Glutamatergic neuron (in vitro differentiated cells): ENCODE data around the gene DHX40. TPM values are rescaled to one million over a fixed set of nuclear protein-coding genes. Genes with fewer than 3 reads are reported as not detected.

ENCODE experiments used
- DNase-seq: peaks from one replicate; pipeline ENCODE4 v3.0.0; 2022
- H3K27ac Mint-ChIP-seq: one replicate; pipeline ENCODE4 v1.8.0; 2020; ENCODE audit warnings: mild to moderate bottlenecking, mixed read lengths, inconsistent platforms; ENCODE audit not compliant: unreplicated experiment
- H3K27me3 Mint-ChIP-seq: one replicate; pipeline ENCODE4 v1.8.0; 2020; ENCODE audit warnings: mild to moderate bottlenecking, moderate library complexity, mixed read lengths, inconsistent platforms; ENCODE audit not compliant: unreplicated experiment
- H3K36me3 Mint-ChIP-seq: one replicate; pipeline ENCODE4 v1.8.0; 2020; ENCODE audit warnings: mild to moderate bottlenecking, mixed read lengths, inconsistent platforms; ENCODE audit not compliant: unreplicated experiment
- H3K4me1 Mint-ChIP-seq: one replicate; pipeline ENCODE4 v1.8.0; 2020; ENCODE audit warnings: mild to moderate bottlenecking, low read depth, mixed read lengths, inconsistent platforms; ENCODE audit not compliant: unreplicated experiment
- H3K4me3 Mint-ChIP-seq: one replicate; pipeline ENCODE4 v1.8.0; 2020; ENCODE audit warnings: mild to moderate bottlenecking, mixed read lengths, inconsistent platforms; ENCODE audit not compliant: unreplicated experiment
- H3K9me3 Mint-ChIP-seq: one replicate; pipeline ENCODE4 v1.8.0; 2020; ENCODE audit warnings: mild to moderate bottlenecking, moderate library complexity, mixed read lengths, inconsistent platforms; ENCODE audit not compliant: unreplicated experiment
- CTCF ChIP-seq: fragments of 200-600 bp; sonication (generic); IDR thresholded peaks from one replicate; pipeline ENCODE4 v1.5.0; 2021; ENCODE audit not compliant: partially characterized antibody, unreplicated experiment
- total RNA-seq: library from RNA; stranded (reverse); fragmentation: NEBNext Ultra II Directional; extraction: Animal tissue kit (Norgen Biotek cat#: 25700); gene quantifications from one replicate; pipeline ENCODE4 v1.2.1, GENCODE V29; 2021; ENCODE audit not compliant: unreplicated experiment

The DHX40 gene
- total RNA-seq, 1 donor from 2014 or later = 33.7 TPM

- peaks cover 12% of the 10 kb centered on the region for H3K9me3 Mint-ChIP-seq
- H3K27me3 Mint-ChIP-seq = peaks cover 10% of the 10 kb centered on the region
- peak overlapping the region; percentile 29 for H3K27ac Mint-ChIP-seq
- DNase-seq = no peak
- no peak for TF ChIP-seq CTCF
- no peaks in the 10 kb centered on the region for H3K36me3 Mint-ChIP-seq
- H3K4me3 Mint-ChIP-seq = peak overlapping the region; percentile 92
- peaks cover 18% of the 10 kb centered on the region for H3K4me1 Mint-ChIP-seq
Observed at GRCh38 chr17:59621771-59622170, 56.4 kb downstream of the DHX40 start.

GRCh38 chr17:59623151-59623550, 57.7 kb downstream of the DHX40 start:
- no peak for TF ChIP-seq CTCF
- Mint-ChIP-seq H3K9me3 (peaks cover 11% of the 10 kb centered on the region), H3K4me3 (peak overlapping the region; percentile 77), H3K27ac (no peak overlapping the region), H3K36me3 (no peaks in the 10 kb centered on the region), H3K27me3 (peaks cover 10% of the 10 kb centered on the region), H3K4me1 (peaks cover 12% of the 10 kb centered on the region)
- no peak for DNase-seq

GRCh38 chr17:59626756-59627155, 61.3 kb downstream of the DHX40 start:
- DNase-seq = no peak
- H3K4me1 Mint-ChIP-seq = peaks cover 8% of the 10 kb centered on the region
- no peak overlapping the region for H3K27ac Mint-ChIP-seq
- no peaks in the 10 kb centered on the region for H3K9me3 Mint-ChIP-seq
- H3K27me3 Mint-ChIP-seq = no peaks in the 10 kb centered on the region
- no peaks in the 10 kb centered on the region for H3K36me3 Mint-ChIP-seq
- H3K4me3 Mint-ChIP-seq = no peak overlapping the region
- no peak for TF ChIP-seq CTCF

GRCh38 chr17:59627274-59627673, 61.9 kb downstream of the DHX40 start:
- no peak overlapping the region for H3K27ac Mint-ChIP-seq
- no peak for TF ChIP-seq CTCF
- no peak for DNase-seq
- no peaks in the 10 kb centered on the region for H3K9me3 Mint-ChIP-seq
- H3K27me3 Mint-ChIP-seq = no peaks in the 10 kb centered on the region
- no peak overlapping the region for H3K4me3 Mint-ChIP-seq
- H3K4me1 Mint-ChIP-seq = peaks cover 7% of the 10 kb centered on the region
- H3K36me3 Mint-ChIP-seq = no peaks in the 10 kb centered on the region

- no peak overlapping the region for H3K27ac Mint-ChIP-seq
- TF ChIP-seq CTCF = no peak
- H3K36me3 Mint-ChIP-seq = no peaks in the 10 kb centered on the region
- H3K4me1 Mint-ChIP-seq = peaks cover 7% of the 10 kb centered on the region
- no peaks in the 10 kb centered on the region for H3K27me3 Mint-ChIP-seq
- no peaks in the 10 kb centered on the region for H3K9me3 Mint-ChIP-seq
- no peak overlapping the region for H3K4me3 Mint-ChIP-seq
- no peak for DNase-seq
Observed at GRCh38 chr17:59627770-59628171, 62.4 kb downstream of the DHX40 start.
